H9 (cell line): ENCODE data around the gene FAM13C. TPM values are rescaled to one million over a fixed set of nuclear protein-coding genes. Genes with fewer than 3 reads are reported as not detected.

Experiments used
- DNase-seq: peaks from one replicate; pipeline ENCODE4 v3.0.0-alpha.2; 2017
- H2AFZ ChIP-seq: one replicate; pipeline ENCODE4 v1.6.1; 2013; ENCODE audit warnings: mild to moderate bottlenecking, low read length, control low read depth, moderate library complexity
- H2AK5ac ChIP-seq: 2 replicates; pipeline ENCODE4 v1.6.1; 2013; ENCODE audit warnings: low read length, control low read depth, mixed read lengths; ENCODE audit not compliant: insufficient read length
- H2BK120ac ChIP-seq: one replicate; pipeline ENCODE4 v1.6.1; 2013; ENCODE audit warnings: low read depth, mild to moderate bottlenecking, low read length, control low read depth, inconsistent platforms; ENCODE audit not compliant: poor library complexity, severe bottlenecking
- H2BK12ac ChIP-seq: 2 replicates; pipeline ENCODE4 v1.6.1; 2013; ENCODE audit warnings: low read length, control low read depth, mixed read lengths, low read depth; ENCODE audit not compliant: insufficient read length
- H2BK15ac ChIP-seq: 2 replicates; pipeline ENCODE4 v1.6.1; 2013; ENCODE audit warnings: low read depth, low read length, control low read depth
- H2BK20ac ChIP-seq: one replicate; pipeline ENCODE4 v1.6.1; 2013; ENCODE audit warnings: low read depth, mild to moderate bottlenecking, low read length, control low read depth, inconsistent platforms; ENCODE audit not compliant: poor library complexity, severe bottlenecking
- H2BK5ac ChIP-seq: 2 replicates; pipeline ENCODE4 v1.6.1; 2013; ENCODE audit warnings: low read length, control low read depth, mixed read lengths; ENCODE audit not compliant: insufficient read length
- H3K14ac ChIP-seq: 2 replicates; pipeline ENCODE4 v1.6.1; 2013; ENCODE audit warnings: low read length, control low read depth; ENCODE audit not compliant: insufficient read depth
- H3K18ac ChIP-seq: 2 replicates; pipeline ENCODE4 v1.6.1; 2013; ENCODE audit warnings: low read depth, mild to moderate bottlenecking, mixed read lengths, low read length, control low read depth; ENCODE audit not compliant: insufficient read length
- H3K23ac ChIP-seq: 2 replicates; pipeline ENCODE4 v1.6.1; 2013; ENCODE audit warnings: low read length, control low read depth, mixed read lengths, low read depth; ENCODE audit not compliant: insufficient read length
- H3K23me2 ChIP-seq: 2 replicates; pipeline ENCODE4 v1.6.1; 2013; ENCODE audit warnings: low read depth, mild to moderate bottlenecking, mixed read lengths, low read length, control low read depth; ENCODE audit not compliant: insufficient read length, poor library complexity, severe bottlenecking
- H3K27ac ChIP-seq: 2 replicates; pipeline ENCODE4 v1.5.1; 2013; ENCODE audit warnings: low read length, control low read depth, mixed read lengths, low read depth; ENCODE audit not compliant: insufficient read length
- H3K27me3 ChIP-seq: 2 replicates; pipeline ENCODE4 v1.6.1; 2013; ENCODE audit warnings: low read length, control low read depth, inconsistent platforms; ENCODE audit not compliant: insufficient read depth
- H3K4ac ChIP-seq: 2 replicates; pipeline ENCODE4 v1.6.1; 2013; ENCODE audit warnings: low read depth, mild to moderate bottlenecking, control low read depth, inconsistent platforms, low read length, moderate library complexity
- H3K4me1 ChIP-seq: 2 replicates; pipeline ENCODE4 v1.6.1; 2013; ENCODE audit warnings: low read length, control low read depth, inconsistent platforms; ENCODE audit not compliant: insufficient read depth
- H3K4me2 ChIP-seq: 2 replicates; pipeline ENCODE4 v1.6.1; 2013; ENCODE audit warnings: low read length, control low read depth, mixed read lengths; ENCODE audit not compliant: insufficient read length, insufficient read depth
- H3K56ac ChIP-seq: 2 replicates; pipeline ENCODE4 v1.6.1; 2013; ENCODE audit warnings: low read depth, mild to moderate bottlenecking, mixed read lengths, low read length, control low read depth; ENCODE audit not compliant: insufficient read length
- H3K79me1 ChIP-seq: 2 replicates; pipeline ENCODE4 v1.6.1; 2013; ENCODE audit warnings: low read depth, mild to moderate bottlenecking, moderate library complexity, low read length, control low read depth, inconsistent platforms; ENCODE audit not compliant: insufficient read depth, poor library complexity, severe bottlenecking
- H3K79me2 ChIP-seq: 2 replicates; pipeline ENCODE4 v1.6.1; 2013; ENCODE audit warnings: low read length, control low read depth, inconsistent platforms; ENCODE audit not compliant: insufficient read depth
- H3K9ac ChIP-seq: 2 replicates; pipeline ENCODE4 v1.6.1; 2013; ENCODE audit warnings: low read length, control low read depth, mixed read lengths; ENCODE audit not compliant: insufficient read length; ENCODE audit errors: extremely low read depth
- H3K9me3 ChIP-seq: one replicate; pipeline ENCODE4 v1.6.1; 2013; ENCODE audit warnings: low read depth, low read length, inconsistent platforms; ENCODE audit not compliant: control insufficient read depth
- H3T11ph ChIP-seq: one replicate; pipeline ENCODE4 v1.6.1; 2013; ENCODE audit warnings: mild to moderate bottlenecking, low read length, control low read depth, inconsistent platforms
- H4K20me1 ChIP-seq: one replicate; pipeline ENCODE4 v1.6.1; 2013; ENCODE audit not compliant: control insufficient read depth, insufficient read length, insufficient read depth
- H4K5ac ChIP-seq: 2 replicates; pipeline ENCODE4 v1.6.1; 2013; ENCODE audit warnings: low read depth, mild to moderate bottlenecking, mixed read lengths, low read length, control low read depth; ENCODE audit not compliant: insufficient read length
- H4K8ac ChIP-seq: replicated peaks from 2 replicates; pipeline ENCODE4 v1.6.1; 2013; ENCODE audit warnings: low read length, control low read depth, mixed read lengths, low read depth; ENCODE audit not compliant: insufficient read length
- H4K91ac ChIP-seq: 2 replicates; pipeline ENCODE4 v1.6.1; 2013; ENCODE audit warnings: low read depth, mild to moderate bottlenecking, moderate library complexity, mixed read lengths, low read length, control low read depth; ENCODE audit not compliant: insufficient read length
- H3K27ac Mint-ChIP-seq, 3 experiments: 2 replicates in 2 of 3; 3 replicates in 1 of 3; pipeline ENCODE4 v1.8.0; 2020 to 2021; ENCODE audit warnings: mixed read lengths in 3 of 3, mild to moderate bottlenecking in 1 of 3, moderate library complexity in 1 of 3
- H3K27me3 Mint-ChIP-seq: 2 replicates; pipeline ENCODE4 v1.8.0; 2021; ENCODE audit warnings: low read depth, mild to moderate bottlenecking, moderate library complexity, mixed read lengths
- H3K36me3 Mint-ChIP-seq, 3 experiments: 2 replicates in 2 of 3; 3 replicates in 1 of 3; pipeline ENCODE4 v1.8.0; 2020 to 2021; ENCODE audit warnings: low read depth in 3 of 3, mixed read lengths in 3 of 3; ENCODE audit not compliant: insufficient read depth in 1 of 3
- H3K4me1 Mint-ChIP-seq, 2 experiments: 2 replicates each; pipeline ENCODE4 v1.8.0; 2020; ENCODE audit warnings: mixed read lengths in 2 of 2
- H3K4me3 Mint-ChIP-seq, 2 experiments: 2 replicates in 1 of 2; 3 replicates in 1 of 2; pipeline ENCODE4 v1.8.0; 2020 to 2021; ENCODE audit warnings: mild to moderate bottlenecking in 2 of 2, mixed read lengths in 2 of 2, moderate library complexity in 1 of 2
- H3K9me3 Mint-ChIP-seq, 2 experiments: 2 replicates in 1 of 2; 3 replicates in 1 of 2; pipeline ENCODE4 v1.8.0; 2020; ENCODE audit warnings: mild to moderate bottlenecking in 2 of 2, mixed read lengths in 2 of 2, moderate library complexity in 1 of 2
- WGBS: extraction: QIAGEN DNeasy Blood & Tissue Kit; methylation state at CpG from one replicate; pipeline ENCODE4 v1.1.7; 2013; ENCODE audit warnings: missing lambda C conversion rate, low lambda C conversion rate, mixed read lengths; ENCODE audit not compliant: insufficient read length; ENCODE audit errors: extremely low coverage; 5-methylcytosine and 5-hydroxymethylcytosine counted together
- total RNA-seq: library from RNA; stranded (reverse); gene quantifications from 2 replicates; pipeline ENCODE4 v1.2.1, GENCODE V29; 2021
- TF ChIP-seq, protein P1 (sequence below): fragments of 200-600 bp; sonication (generic); conservative IDR thresholded peaks from 3 replicates; pipeline ENCODE4 v1.8.0; 2021; ENCODE audit warnings: antibody characterized with exemption, mild to moderate bottlenecking

The FAM13C gene
- total RNA-seq, 1 experiment from 2014 or later, result 0.31 TPM

DNA sequence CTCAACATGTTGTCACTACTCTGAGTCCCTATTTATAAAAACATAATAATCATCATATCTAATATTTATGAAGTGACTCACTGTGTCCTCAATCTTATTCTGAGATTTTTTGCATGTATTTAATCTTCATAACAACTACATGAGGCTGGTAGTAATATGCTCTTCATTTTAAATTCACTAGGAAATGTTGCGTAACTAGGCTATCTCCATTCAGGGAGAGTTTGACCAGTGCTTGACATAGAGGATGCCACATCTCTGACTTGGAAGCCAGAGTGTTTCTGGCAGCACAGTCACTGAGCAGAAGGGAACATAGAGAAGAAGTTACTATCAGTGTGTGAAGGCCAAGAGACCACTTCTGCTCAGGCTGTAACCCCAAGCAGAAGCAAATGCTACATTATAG is 88.9 kb downstream of the FAM13C start:
- Histone ChIP-seq H3K4me1 (no peaks in the 10 kb centered on the region), H3K18ac (no peak overlapping the region), H2BK5ac (no peak overlapping the region), H3K23me2 (no peaks in the 10 kb centered on the region), H3K79me1 (no peaks in the 10 kb centered on the region), H3K9me3 (no peaks in the 10 kb centered on the region), H3K56ac (no peak overlapping the region), H4K20me1 (no peaks in the 10 kb centered on the region), H2AK5ac (no peak overlapping the region), H3K27me3 (no peaks in the 10 kb centered on the region), H2BK15ac (no peak overlapping the region), H3K14ac (no peak overlapping the region), H3T11ph (no peak overlapping the region), H4K8ac (no peak overlapping the region), H3K9ac (no peak overlapping the region), H4K5ac (no peak overlapping the region), H2AFZ (no peak overlapping the region), H2BK120ac (no peak overlapping the region), H3K4ac (no peak overlapping the region), H2BK20ac (no peak overlapping the region), H3K79me2 (no peaks in the 10 kb centered on the region), H3K4me2 (no peak overlapping the region), H3K23ac (no peak overlapping the region), H3K27ac (no peak overlapping the region), H4K91ac (no peak overlapping the region), H2BK12ac (no peak overlapping the region)
- TF ChIP-seq, protein P1, sequence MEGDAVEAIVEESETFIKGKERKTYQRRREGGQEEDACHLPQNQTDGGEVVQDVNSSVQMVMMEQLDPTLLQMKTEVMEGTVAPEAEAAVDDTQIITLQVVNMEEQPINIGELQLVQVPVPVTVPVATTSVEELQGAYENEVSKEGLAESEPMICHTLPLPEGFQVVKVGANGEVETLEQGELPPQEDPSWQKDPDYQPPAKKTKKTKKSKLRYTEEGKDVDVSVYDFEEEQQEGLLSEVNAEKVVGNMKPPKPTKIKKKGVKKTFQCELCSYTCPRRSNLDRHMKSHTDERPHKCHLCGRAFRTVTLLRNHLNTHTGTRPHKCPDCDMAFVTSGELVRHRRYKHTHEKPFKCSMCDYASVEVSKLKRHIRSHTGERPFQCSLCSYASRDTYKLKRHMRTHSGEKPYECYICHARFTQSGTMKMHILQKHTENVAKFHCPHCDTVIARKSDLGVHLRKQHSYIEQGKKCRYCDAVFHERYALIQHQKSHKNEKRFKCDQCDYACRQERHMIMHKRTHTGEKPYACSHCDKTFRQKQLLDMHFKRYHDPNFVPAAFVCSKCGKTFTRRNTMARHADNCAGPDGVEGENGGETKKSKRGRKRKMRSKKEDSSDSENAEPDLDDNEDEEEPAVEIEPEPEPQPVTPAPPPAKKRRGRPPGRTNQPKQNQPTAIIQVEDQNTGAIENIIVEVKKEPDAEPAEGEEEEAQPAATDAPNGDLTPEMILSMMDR, result no peak
- DNase-seq, result no peak
- Mint-ChIP-seq H3K4me1 (no peaks in the 10 kb centered on the region), H3K4me3 (no peak overlapping the region), H3K27ac (no peak overlapping the region), H3K27me3 (no peaks in the 10 kb centered on the region; the same call in 1 of the 2 replicates), H3K9me3 (no peaks in the 10 kb centered on the region), H3K36me3 (no peaks in the 10 kb centered on the region)
- no CpG with 5 or more reads among the region's 1 CpG for WGBS
